NCI-H146 treated with DMSO at 0.1 percent for 48 hours (cell line): ENCODE data around the gene SLC27A6.

Experiments used
- DNase-seq: peaks from one replicate; lab custom pipeline; 2025; ENCODE audit not compliant: unreplicated experiment; lab: John Stamatoyannopoulos, UW

SLC27A6 gene

GRCh38 chr5:129061849-129062248, 96.6 kb downstream of the SLC27A6 start:
- DNase-seq: no peak

DNA sequence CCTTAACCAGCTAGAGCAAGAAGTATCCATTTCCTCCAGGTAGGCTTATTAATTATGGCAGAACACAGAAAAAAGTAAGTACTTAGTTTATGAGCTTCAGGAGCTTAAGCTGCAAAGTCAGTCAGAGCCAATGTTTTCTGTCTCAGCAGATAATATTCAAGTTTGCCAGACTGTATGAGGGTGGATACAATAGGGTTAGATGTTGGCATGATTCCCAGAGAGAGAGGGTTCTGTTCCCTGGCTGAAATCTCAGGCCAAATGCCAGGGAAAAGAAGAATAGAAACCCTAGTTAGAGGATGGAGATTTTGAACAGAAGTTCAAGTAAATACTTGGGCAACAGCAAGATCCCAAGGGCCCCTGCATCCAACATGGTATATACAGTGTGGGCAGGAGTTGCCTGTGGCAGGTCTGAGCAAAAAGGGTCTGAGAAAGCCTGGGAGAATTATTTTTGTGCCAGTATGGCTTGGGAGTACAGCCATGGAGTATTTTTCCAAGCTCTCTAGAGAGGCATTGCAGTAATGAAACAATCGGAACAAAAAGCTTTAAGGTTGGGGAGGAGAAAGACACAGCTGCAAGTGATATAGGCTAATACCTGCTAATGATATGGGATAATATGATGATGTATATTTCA, 98.3 kb downstream of the SLC27A6 start:
- DNase-seq: no peak

- DNase-seq: no peak
Observed at GRCh38 chr5:129065721-129066120, 100.4 kb downstream of the SLC27A6 start.

GRCh38 chr5:129067745-129068144, 102.5 kb downstream of the SLC27A6 start:
- no peak for DNase-seq

GRCh38 chr5:129069292-129069691, 104.0 kb downstream of the SLC27A6 start:
- no peak for DNase-seq

DNA sequence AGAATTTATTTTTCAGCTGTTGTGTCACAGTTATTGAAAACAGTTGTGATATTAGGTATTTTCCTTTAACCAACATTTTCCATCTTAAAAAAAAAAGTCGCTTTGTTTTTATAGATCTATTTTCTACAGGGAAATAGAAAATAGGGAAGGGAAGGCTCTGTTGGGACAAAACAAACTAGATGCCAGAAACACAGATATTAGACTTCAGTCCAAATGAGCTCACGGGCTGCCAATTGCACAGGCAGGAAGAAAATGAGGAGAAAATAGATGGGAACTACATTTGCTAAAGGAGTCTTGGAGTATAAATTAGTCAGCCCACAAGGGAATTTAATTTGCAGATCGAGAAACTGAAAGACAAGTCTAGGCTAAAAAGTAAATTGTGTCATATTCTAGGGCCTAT, 107.8 kb downstream of the SLC27A6 start:
- no peak for DNase-seq

DNA sequence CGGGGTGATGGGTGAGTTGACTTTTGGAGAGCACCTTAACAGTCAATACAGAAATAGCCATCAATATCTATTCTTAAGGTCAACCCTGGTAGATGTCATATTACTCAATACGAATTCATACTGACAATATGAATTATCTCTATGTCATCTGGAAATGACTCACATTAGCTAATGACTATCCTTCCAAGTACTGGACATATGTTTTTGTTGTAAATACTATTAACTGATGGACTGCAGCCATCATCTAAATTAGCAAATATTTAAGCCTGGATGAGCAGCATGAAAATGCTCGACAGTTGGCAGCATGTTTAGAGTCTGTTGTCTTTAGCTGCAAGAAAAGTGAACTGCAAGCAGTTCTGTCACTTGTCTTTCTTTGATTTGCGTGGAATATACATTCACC, 109.6 kb downstream of the SLC27A6 start:
- DNase-seq: no peak

- no peak for DNase-seq
Observed at GRCh38 chr5:129077433-129078075, 112.3 kb downstream of the SLC27A6 start.

DNA sequence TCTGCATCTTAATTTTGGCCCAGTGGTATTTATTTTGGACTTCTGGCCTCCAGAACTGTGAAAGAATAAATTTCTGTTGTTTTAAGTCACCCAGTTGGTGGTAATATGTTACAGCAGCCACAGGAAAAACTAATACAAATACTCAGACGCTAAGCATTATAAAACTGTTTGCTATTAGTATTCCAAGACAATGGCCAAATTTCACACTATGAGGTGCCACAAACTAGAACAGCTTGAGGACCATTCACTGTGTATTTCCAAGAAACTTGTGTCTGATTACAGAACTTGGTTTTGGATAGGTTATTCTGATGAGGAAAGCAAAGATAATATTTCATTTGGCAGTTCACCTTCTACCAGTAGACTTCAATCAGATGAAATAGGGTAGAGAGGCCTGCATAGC, 113.0 kb downstream of the SLC27A6 start:
- no peak for DNase-seq

DNA sequence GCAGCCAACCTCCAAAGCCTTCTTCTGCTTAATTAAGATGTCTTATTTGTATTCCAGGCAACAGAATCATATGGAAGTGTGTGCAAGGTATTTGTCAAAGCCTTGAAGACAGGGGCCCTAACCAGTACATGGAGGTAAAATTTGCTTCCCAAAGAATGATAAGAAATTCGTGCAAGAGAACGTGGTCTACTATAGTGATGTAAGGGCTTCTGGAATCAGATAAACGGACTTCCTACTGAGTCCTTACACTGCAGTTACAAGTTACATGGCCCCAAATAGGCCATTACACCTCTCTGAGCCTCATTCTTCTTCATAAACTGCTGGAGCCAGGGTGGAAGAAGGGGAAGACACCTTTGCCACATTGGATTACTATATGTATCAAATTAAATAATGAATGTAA, 113.4 kb downstream of the SLC27A6 start:
- no peak for DNase-seq

DNA sequence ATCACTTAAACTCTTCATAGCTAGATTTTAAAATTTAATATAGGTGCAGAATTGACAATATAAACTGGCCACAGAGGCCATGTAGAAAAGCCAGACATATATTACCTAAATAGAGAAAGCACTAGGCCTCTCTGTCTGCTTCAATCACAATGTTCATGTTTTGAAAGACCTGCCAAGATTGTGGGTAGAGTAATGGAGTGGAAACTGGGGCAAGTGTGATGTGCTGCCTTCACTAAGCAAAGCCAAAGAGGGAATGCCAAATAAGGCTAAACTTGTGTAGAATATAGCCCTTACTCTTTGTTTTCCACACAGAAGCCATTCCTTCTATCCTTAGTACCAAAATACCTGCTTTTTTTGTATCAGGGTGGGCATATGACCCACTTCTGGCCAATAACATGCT, 114.2 kb downstream of the SLC27A6 start:
- DNase-seq: no peak

DNA sequence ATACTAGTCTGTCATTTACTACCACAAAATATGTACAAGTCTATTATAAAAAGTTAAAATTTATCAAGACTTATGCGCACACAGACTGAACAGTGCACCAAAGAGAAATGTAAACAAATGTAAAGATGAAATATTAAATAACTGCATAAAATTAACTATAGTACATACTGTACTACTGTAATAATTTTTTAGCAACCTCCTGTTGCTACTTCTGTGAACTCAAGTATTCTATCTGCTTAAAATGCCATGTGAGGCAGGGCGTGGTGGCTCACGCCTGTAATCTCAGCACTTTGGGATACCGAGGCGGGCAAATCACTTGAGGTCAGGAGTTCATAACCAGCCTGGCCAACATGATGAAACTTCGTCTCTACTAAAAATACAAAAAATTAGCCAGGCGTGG, 115.5 kb downstream of the SLC27A6 start:
- DNase-seq: no peak

- DNase-seq: no peak
Observed at GRCh38 chr5:129082225-129083136, 117.2 kb downstream of the SLC27A6 start.
